ENCODE results near the gene NTNG1.

Gene NTNG1

DNA sequence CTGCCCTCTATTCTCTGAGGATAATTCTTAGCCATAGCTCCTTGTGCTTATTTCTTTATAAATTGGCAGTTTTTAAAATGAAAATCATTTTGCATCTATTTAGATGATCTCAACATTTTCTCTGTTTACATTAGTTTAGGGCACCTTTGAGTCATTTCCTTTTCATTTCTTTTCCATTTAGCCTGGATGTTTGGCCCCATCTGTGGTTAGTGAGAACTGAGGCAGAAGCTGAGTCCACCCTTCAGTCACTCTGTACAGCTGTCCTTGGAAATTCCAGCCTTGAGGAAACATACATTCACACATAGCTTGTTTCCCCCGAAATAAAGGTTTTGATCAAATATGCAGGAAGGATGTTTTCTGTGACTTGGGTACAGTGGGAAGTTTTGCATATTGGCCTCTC lies 123.7 kb downstream of the NTNG1 start:
- DNase-seq = no peak

GRCh38 chr1:107267489-107267888 lies 126.7 kb downstream of the NTNG1 start:
- DNase-seq = no peak

DNA sequence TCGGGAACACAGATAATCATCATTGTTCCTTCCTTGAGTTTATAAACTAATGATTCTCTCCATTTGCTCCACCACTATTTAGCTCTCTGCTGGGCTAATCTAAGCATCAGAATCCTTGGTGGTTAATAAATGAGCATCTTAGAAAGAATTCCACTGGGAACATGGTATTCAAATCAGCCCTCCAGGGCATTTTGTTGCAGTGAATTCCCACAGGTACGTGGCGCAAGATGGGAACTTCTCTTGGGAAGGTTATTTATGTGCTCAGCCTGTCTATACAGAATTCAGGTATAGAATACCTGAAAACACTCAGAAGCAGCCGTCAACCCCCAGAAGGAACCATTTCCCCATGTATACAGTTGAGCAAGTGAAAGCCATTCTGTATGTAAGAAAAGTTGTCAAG lies 131.5 kb downstream of the NTNG1 start:
- no peak for DNase-seq

DNA sequence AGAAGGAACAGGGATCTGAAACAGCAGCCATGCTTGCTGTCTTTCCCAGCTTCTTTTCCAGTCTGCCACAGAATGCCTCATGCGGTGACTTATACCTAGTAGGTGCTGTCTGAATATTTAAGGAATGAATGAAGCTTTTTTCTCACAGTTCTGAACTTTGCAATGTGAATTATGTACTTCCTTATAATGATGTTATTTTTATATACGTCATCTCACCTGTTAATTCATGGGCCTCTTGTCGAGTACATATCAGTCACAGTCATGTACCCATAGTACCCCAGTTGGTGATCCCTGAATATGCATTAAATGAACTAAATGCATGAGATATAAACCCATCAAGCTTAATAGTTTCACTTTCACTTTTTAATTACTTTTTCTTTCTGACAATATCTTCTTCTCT lies 132.7 kb downstream of the NTNG1 start:
- DNase-seq = no peak

DNA sequence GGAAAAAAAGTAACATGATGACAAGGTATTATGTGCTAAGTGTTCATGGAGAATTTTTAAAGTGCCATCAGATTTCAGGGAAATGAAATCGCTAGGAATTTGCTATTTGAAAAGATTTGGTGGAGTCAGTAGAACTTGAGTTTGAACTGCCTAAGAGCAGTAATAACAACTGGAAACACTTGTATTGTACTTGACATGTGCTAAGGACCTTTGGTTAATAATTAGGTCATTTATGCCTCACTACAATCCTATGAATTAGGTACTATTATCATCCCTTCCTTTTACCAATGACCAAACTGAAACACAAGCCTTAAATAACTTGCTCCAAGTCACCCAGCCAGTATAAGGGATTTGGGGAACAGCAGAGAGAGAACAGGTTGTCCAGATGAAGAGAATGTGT lies 133.4 kb downstream of the NTNG1 start:
- no peak for DNase-seq

DNA sequence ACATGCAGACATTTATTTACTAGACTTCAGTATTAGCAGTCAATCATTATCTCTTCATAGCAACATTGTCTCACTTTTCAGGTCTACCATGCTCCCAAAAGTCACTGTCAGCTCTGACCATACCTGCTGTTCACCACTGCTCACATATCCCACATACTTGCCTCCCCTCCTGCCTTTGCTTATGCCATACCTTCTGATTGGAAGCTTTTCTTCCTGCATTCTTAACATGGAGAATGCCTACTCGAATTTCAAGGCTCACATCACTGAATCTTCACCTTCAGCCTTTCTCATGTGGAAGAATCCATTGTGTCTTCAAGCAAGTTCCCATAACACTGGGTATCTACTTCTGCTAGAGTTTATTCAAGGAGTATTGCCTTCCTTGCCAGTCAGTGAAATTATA lies 135.4 kb downstream of the NTNG1 start:
- DNase-seq = no peak

DNA sequence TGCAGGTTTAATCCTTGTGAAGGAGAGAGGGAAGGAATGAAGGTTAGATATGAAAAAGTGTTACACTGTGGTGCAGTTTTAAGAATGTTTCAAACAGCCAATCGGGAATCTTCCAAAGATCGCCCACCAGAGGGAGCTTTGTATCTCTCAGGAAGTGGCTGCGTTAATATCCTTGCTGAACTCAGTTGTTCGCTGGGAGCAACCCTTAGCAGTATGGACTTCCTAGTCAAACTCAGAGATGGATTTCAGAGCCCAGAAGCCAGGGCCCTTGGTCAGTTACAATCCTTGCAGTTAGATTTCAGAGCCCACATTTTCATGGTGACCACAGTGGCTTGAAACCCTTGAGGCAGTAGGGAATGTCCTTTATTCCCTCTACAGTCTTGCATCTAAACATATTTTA lies 136.2 kb downstream of the NTNG1 start:
- DNase-seq = peak; percentile 22

GRCh38 chr1:107286125-107286524 lies 145.3 kb downstream of the NTNG1 start:
- no peak for DNase-seq

DNA sequence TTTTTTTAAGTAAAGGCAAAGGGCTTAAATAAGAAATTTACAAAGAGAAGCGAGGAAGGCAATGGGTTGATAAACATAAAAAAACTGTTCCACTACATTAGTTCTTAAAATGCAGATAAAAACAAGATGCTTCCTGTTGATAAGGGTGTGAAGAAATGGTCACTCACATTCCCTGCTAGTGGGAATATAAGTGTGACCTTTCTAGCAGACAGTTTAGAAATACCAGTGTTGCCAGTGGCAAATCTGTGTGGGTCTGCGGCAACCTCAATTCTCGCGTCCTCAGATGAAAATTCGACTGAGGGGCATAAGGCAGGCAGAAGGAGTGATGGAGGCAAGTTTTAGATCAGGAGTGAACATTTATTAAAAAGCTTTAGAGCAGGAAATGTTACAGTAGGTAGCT lies 151.1 kb downstream of the NTNG1 start:
- no peak for DNase-seq

GRCh38 chr1:107293901-107294613 lies 153.2 kb downstream of the NTNG1 start:
- DNase-seq = no peak

- DNase-seq = no peak
Observed at GRCh38 chr1:107294686-107295085, 153.8 kb downstream of the NTNG1 start.

DNA sequence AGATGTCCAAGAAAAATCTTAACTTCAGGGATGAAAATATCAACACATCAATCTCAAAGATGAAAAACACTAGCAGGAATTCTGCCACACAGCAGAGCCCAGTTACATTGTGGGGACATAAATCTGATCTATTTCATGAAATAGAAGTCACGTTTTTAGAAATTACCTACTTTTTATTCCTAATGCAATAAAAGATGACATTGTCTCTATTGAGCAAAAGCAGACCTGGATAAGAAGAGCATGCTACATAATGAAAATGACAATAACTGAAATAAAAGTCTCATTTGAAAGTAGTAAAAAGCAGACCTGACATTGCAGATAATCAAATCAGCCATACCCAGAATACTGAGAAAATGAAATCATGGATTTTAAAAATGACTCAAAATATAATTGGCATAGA lies 156.8 kb downstream of the NTNG1 start:
- no peak for DNase-seq

DNA sequence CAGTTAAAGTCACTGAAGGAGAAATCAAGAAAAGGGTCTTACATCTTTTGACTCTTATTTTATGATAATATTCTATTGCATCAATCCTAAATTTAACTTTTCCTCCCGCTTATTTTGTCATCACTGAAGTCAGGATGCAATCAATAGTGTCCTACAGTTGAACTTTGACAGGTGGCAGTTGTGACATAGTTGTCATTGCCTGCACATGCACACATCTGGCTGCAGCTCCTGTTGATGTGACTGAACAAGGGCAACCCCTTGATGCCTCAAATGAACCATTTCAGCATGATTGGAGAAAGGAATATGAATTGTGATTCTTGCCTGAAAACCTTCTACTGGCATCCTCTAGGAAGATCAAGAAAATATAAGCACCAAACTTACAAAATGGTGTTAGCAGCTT lies 157.7 kb downstream of the NTNG1 start:
- no peak for DNase-seq

DNA sequence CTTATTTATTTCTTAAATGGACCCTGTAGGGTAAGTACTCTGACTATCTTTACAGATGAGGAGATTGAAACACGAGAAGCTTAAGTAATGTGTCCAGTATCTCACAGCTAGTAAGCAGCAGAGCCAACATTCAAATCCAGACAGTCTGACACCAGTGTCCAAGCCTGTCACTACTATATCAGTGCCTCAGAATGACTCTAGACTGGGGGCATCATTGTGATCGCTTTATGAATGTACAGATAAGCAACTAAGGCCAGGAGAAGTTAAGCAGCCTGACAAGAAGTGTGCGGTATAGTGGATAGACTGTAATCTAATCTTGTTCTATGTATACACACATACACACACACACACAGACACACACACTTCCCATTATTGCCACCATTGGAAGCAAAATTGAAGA lies 158.7 kb downstream of the NTNG1 start:
- DNase-seq = no peak

GRCh38 chr1:107309962-107310361 lies 169.1 kb downstream of the NTNG1 start:
- DNase-seq = no peak

- no peak for DNase-seq
Observed at GRCh38 chr1:107315652-107316051, 174.8 kb downstream of the NTNG1 start.

DNA sequence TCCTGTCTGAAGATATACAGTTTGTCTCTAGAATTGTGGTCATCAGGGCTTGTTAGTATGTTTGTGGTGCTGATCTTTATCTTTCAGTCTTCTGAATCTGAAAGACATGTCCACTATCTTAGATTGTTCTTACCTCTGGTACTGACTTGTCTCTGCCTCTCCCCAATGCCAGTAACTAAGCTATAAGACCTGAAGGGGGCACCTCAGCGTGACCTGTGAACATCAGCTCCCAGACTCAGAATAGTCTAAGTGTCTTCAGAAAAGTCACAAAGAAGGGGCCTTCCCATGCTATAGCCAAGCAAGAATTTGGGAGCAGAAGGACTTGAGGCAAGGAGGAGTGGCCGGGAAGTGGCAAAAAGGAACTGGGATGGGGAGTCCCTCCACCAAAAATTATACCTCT lies 178.1 kb downstream of the NTNG1 start:
- no peak for DNase-seq

DNA sequence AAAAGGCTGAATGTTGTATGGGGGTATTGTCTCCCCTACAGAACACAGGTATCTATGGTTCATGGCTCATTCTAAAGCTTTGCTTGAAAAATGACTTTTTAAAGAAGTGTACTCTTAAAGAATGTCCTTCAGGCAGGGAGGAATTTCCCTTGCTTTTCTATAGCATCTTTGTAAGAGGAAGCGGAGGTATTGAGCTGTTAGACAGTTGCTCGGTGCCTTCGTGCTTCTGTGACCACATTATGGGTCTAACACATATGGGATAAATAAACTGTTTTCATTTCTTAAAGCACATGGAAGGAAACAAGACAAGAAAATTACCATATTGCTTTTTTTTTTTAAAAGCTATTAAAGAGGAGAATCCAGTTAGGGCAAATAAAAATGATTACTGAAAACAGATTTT lies 182.9 kb downstream of the NTNG1 start:
- no peak for DNase-seq

DNA sequence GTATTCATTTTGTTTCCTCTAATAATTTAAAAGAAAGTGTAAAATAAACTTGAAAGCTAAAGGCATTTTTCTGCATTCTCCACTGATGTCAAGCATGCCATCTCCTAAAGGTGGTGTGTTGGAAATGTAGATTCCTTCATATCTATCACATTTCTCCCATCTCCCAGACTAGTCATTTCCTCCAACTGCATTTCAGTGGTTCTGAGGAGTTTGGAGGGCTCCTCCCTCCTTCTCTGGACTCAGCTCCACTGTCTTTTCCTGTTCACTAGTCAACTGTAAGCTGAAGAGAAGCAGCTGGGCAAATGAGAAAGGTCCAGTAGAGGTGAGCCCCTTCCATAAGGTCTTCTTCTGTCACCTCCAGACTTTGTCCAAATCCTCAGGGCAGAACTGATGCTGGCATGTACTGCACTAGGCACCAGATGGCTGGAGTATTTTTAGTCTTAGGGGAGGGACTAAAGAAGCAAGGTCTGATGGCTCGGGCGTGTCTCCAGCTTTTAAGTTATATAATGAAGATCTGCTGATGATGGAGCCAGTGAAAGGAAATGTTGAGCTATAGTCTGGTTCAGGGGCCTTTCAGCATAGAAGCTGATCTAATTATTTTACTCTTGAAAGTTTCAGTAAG lies 186.1 kb downstream of the NTNG1 start:
- no peak for DNase-seq

- no peak for DNase-seq
Observed at GRCh38 chr1:107327446-107327845, 186.6 kb downstream of the NTNG1 start.

GRCh38 chr1:107328087-107328486 lies 187.2 kb downstream of the NTNG1 start:
- peak; percentile 93 for DNase-seq

- no peak for DNase-seq
Observed at GRCh38 chr1:107339775-107340174, 198.9 kb downstream of the NTNG1 start.

DNA sequence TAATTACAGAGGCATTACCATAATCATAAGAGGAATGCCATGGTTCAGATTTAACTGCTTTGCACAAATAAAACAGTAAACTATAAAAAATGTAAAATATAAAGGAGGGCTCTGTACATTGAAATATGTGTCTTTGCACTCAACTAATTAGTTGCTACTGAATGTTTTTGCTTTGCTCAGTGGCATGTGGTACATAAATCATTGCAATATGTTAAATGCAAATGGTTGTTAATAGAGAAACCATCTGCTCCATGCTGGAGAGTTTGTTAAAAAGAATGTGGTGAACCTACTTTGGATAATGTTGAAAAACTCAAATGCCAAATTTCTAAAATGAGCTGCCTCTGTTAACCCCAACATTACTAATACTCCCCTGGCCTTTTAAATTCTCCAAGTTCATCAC lies 201.5 kb downstream of the NTNG1 start:
- no peak for DNase-seq

DNA sequence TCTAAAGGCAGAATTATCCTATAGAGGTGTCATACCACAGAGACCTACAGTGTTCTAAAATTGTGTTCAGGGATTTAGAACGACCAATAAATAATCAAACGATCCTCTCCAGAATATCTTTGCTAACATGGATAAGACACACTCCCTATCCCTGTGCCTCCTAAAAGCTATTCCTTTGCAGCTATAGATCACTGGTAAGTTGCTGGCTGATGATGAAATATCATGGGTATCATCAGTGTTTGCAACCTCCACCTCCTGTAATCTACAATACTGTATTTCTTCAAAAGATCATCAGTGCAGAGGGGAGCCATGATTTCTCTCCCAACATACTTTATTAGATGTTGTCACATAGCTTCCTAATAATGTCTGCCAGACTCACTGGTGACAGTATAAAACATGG lies 201.9 kb downstream of the NTNG1 start:
- no peak for DNase-seq

- no peak for DNase-seq
Observed at GRCh38 chr1:107343601-107344000, 202.8 kb downstream of the NTNG1 start.

All from NCI-H1105 treated with DMSO at 0.1 percent for 48 hours (cell line).